PC-3 (cell line): ENCODE results near the gene NRSN2.

Source experiments
- EZH2 ChIP-seq: fragments of 300-600 bp; sonication (generic); IDR thresholded peaks from one replicate; pipeline ENCODE4 v1.6.1; 2017; ENCODE audit warnings: antibody characterized with exemption, mild to moderate bottlenecking, low read length; ENCODE audit not compliant: unreplicated experiment
- EZH2phosphoT487 ChIP-seq: fragments of 300-600 bp; sonication (generic); IDR thresholded peaks from 2 replicates; pipeline ENCODE4 v1.6.1; 2018; ENCODE audit warnings: mild to moderate bottlenecking, antibody characterized with exemption, low read length, borderline replicate concordance
- TF ChIP-seq, protein P1 (sequence below): fragments of 300-600 bp; sonication (generic); conservative IDR thresholded peaks from 2 replicates; pipeline ENCODE4 v1.5.1; 2017; ENCODE audit warnings: antibody characterized with exemption, low read depth, mild to moderate bottlenecking, low read length

GRCh38 chr20:384723-385122, 37.8 kb downstream of the NRSN2 start:
- TF ChIP-seq, protein P1, sequence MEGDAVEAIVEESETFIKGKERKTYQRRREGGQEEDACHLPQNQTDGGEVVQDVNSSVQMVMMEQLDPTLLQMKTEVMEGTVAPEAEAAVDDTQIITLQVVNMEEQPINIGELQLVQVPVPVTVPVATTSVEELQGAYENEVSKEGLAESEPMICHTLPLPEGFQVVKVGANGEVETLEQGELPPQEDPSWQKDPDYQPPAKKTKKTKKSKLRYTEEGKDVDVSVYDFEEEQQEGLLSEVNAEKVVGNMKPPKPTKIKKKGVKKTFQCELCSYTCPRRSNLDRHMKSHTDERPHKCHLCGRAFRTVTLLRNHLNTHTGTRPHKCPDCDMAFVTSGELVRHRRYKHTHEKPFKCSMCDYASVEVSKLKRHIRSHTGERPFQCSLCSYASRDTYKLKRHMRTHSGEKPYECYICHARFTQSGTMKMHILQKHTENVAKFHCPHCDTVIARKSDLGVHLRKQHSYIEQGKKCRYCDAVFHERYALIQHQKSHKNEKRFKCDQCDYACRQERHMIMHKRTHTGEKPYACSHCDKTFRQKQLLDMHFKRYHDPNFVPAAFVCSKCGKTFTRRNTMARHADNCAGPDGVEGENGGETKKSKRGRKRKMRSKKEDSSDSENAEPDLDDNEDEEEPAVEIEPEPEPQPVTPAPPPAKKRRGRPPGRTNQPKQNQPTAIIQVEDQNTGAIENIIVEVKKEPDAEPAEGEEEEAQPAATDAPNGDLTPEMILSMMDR, result no peak
- TF ChIP-seq EZH2 (no peak), EZH2phosphoT487 (no peak)
